Left renal cortex interstitium (tissue), 4 donors: ENCODE measurements around the gene KCNJ9. TPM values are rescaled to one million over a fixed set of nuclear protein-coding genes. Genes with fewer than 3 reads are reported as not detected.
"Not testable (repeated sequence)": the region's sequence is repeated elsewhere in the genome, so short reads cannot be mapped to it uniquely, and the experiment has no call there.

Experiments used
- DNase-seq, 4 donors: peaks; one replicate each; pipeline ENCODE4 v3.0.0-alpha.2; 2013; ENCODE audit warnings: low read depth in 4 of 4, low spot score in 2 of 4, missing footprints in 1 of 4
- polyA plus RNA-seq, 4 donors: library from polyadenylated mRNA; unstranded; fragments of 120-200 nt; gene quantifications; one replicate each; pipeline ENCODE4 v1.2.1, GENCODE V29; 2013; ENCODE audit not compliant: insufficient read length in 4 of 4

Gene KCNJ9
- polyA plus RNA-seq, 4 donors, result 0.08 to 0.14 (median 0.12) TPM

DNA sequence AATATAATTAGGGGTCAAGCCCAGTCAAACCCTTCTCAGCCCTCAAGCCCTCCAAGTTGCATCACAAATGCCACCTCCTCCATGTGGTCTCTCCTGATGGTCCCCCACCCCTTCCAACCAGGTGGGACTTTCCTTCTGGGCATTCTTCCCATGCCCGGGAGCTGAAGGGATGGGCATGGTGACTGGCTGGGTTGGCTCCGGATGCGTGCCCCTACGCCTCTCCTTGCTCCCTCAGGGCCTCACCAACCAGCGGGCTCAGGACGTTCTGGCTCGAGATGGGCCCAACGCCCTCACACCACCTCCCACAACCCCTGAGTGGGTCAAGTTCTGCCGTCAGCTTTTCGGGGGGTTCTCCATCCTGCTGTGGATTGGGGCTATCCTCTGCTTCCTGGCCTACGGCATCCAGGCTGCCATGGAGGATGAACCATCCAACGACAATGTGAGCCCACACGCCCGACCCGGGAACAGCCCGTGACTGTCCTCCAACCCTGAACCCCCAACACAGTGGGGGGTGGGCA, 41.7 kb downstream of the KCNJ9 start:
- DNase-seq, result no peak

- no peak for DNase-seq
Observed at GRCh38 chr1:160123726-160124125, 42.4 kb downstream of the KCNJ9 start.

- no peak for DNase-seq
Observed at GRCh38 chr1:160124705-160125478, 43.6 kb downstream of the KCNJ9 start.

- no peak for DNase-seq
Observed at GRCh38 chr1:160125746-160126145, 44.4 kb downstream of the KCNJ9 start.

DNA sequence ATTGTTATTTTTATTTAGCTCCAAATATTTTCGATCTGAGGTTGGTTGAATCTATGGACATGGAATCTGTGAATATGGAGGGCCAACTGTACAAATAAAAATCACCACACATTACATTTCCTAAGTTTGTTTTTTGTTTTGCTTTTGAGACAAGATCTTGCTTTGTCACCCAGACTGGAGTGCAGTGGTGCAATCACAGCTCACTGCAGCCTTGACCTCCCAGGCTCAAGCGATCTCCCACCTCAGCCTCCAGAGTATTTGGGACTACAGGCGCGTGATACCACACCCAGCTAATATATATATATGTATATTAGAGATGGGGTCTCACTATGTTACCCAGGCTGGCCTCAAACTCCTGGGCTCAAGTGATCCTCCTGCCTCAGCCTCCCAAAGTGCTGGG, 45.0 kb downstream of the KCNJ9 start:
- DNase-seq, result not testable (repeated sequence)

DNA sequence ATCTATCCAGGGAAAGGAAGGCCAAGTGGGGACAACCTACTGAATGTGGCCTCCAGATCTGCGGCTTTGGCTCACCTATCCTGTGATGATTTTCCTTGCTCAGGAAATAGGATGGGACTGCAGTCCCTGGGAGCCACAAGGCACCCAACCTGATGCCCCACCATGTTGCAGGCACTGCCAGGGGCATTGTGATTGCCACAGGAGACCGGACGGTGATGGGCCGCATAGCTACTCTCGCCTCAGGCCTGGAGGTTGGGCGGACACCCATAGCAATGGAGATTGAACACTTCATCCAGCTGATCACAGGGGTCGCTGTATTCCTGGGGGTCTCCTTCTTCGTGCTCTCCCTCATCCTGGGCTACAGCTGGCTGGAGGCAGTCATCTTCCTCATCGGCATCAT, 46.0 kb downstream of the KCNJ9 start:
- DNase-seq, result no peak

- no peak for DNase-seq
Observed at GRCh38 chr1:160127865-160128523, 46.7 kb downstream of the KCNJ9 start.

GRCh38 chr1:160128636-160129035, 47.3 kb downstream of the KCNJ9 start:
- no peak for DNase-seq

DNA sequence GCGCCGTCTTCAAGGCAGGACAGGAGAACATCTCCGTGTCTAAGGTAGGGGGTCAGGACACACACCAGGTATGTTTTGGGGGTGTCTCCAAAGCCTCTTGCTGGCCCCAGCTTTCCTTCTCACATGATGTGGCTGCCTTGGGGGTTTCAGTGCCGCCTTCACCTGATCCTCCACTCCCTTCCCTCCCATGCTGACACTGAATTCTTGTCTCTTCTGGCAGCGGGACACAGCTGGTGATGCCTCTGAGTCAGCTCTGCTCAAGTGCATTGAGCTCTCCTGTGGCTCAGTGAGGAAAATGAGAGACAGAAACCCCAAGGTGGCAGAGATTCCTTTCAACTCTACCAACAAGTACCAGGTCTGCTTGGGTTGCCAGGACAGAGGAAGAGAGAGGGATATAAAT, 47.7 kb downstream of the KCNJ9 start:
- DNase-seq, result no peak

GRCh38 chr1:160129558-160129957, 48.2 kb downstream of the KCNJ9 start:
- no peak for DNase-seq

DNA sequence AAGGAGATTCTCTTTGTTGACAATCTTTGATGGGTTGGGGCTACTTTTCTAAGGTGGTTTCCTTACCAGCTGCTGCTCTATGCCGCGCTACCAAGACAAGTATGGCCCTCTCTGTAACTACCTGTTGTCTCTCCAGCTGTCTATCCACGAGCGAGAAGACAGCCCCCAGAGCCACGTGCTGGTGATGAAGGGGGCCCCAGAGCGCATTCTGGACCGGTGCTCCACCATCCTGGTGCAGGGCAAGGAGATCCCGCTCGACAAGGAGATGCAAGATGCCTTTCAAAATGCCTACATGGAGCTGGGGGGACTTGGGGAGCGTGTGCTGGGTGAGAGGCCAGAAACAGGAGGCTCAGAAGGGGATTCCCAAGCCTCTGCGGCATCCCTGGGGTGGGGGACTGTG, 48.6 kb downstream of the KCNJ9 start:
- no peak for DNase-seq

GRCh38 chr1:160130486-160130885, 49.1 kb downstream of the KCNJ9 start:
- DNase-seq, result no peak

- no peak for DNase-seq
Observed at GRCh38 chr1:160130939-160131338, 49.6 kb downstream of the KCNJ9 start.

DNA sequence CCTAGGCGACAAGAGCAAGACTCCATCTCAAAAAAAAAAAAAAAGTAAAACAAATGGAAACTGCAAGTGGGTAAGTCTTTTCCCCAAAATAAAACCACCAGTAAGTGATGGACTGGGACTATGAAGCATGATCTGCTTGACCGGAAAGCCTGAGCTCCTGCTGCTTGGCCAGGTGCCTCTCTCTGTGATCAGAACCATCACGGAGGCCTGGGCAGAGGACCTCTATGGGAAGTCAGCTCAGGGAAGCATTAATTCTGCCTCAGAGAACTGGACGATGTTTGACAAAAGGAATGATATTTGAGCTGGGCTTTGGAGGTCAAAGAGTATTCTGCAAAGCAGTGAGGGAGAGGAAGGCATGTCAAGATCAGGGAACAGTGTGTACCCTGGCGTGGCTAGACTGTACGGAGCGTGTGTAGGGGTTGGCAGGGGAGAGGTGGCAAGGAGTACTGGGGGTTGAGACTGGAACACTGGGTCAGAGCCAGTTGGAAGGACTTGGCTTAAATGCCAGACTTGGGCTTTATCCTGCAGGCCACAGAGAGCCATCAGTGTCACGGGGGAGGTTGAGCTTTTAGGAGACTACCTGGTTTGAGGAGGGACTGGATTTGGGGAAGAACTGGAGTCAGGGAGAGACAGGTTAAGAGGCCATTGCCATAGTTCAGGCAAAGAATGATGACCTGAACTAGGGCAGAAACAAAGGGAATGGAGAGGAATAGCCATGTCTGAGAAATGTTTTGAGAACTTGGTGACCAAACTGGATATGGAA, 50.6 kb downstream of the KCNJ9 start:
- DNase-seq, result no peak

DNA sequence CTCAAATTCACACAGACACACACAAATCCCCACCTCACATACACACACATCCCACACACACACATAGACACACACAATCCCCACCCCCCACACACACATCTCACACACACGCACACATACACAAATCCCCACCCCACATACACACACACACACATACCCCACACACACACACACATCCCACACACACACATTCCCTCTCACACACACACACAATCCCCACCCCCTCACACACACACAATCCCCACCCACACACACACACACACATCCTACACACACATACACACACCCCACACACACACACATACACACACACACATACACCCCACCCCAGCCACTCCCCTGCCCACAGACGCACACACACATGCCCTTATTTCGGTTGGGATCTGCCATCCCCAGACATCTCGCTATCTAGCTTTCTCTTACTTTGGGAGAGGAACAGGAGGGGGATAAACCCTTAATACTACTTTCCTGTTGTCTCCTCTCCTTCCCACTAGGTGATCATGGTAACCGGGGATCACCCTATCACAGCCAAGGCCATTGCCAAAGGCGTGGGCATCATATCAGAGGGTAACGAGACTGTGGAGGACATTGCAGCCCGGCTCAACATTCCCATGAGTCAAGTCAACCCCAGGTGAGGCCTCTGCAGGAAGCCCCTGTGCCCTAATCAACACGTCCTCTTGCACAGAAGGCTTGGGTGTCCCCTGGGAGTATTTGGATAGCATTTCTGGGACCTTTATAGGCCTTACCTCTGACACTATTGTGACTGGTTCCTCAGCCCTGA, 52.8 kb downstream of the KCNJ9 start:
- no peak for DNase-seq

- no peak for DNase-seq
Observed at GRCh38 chr1:160134791-160135572, 53.6 kb downstream of the KCNJ9 start.

DNA sequence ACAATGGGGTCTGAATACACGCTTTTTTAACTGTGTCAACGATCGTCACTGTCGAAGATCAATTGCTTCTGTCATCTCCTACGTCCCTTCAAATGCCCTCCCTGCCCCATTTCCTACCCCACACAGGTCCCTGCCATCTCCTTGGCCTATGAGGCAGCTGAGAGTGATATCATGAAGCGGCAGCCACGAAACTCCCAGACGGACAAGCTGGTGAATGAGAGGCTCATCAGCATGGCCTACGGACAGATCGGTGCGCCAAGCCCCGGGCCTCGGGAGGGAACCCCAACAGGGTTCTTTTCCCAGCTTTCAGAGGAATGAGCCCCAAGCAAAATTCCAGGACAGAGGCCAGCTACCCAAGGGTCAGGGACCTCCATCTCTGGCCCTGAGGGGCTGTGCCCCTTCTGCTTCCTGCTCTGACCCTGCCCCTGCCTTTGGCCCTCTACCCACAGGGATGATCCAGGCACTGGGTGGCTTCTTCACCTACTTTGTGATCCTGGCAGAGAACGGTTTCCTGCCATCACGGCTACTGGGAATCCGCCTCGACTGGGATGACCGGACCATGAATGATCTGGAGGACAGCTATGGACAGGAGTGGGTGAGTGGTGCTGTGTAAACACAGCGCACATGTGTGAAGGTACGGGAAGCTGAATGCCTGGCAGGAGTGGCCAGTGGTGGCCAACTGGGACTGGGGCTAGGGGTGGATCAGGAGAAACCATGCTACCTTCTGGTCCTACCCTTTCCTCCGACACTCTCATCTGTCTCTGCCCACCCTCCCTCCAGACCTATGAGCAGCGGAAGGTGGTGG, 55.0 kb downstream of the KCNJ9 start:
- no peak for DNase-seq

- no peak for DNase-seq
Observed at GRCh38 chr1:160136926-160137200, 55.5 kb downstream of the KCNJ9 start.

- DNase-seq, result no peak
Observed at GRCh38 chr1:160137216-160137862, 56.0 kb downstream of the KCNJ9 start.
